Measurements from ENCODE around the gene HEYL.

- TF ChIP-seq CTCF (IDR thresholded peaks at IDR 0.05) (no peak), POLR2A (IDR thresholded peaks at IDR 0.05) (no peak)
Observed at GRCh38 chr1:39683591-39684312, 44.3 kb upstream of the HEYL start.
